K562 (cell line): ENCODE measurements around the gene TFRC. TPM values are rescaled to one million over a fixed set of nuclear protein-coding genes. Genes with fewer than 3 reads are reported as not detected.

Experiments
- CBX3 ChIP-seq, 2 experiments: IDR thresholded peaks; 1 replicate in 1 of 2; 2 replicates in 1 of 2; pipeline ENCODE4 v1.6.1; 2012; ENCODE audit warnings: inconsistent platforms in 2 of 2, low read length in 2 of 2, borderline replicate concordance in 1 of 2, control low read depth in 1 of 2
- CEBPB ChIP-seq: fragments of 450-650 bp; IDR thresholded peaks from 2 replicates; pipeline ENCODE4 v1.6.1; 2016; ENCODE audit warnings: missing genetic modification characterization, missing compliant biosample characterization
- ETS1 ChIP-seq: conservative IDR thresholded peaks from 2 replicates; pipeline ENCODE4 v1.6.1; 2011; ENCODE audit warnings: low read depth, mild to moderate bottlenecking, low read length; ENCODE audit not compliant: control insufficient read depth
- GABPB1 ChIP-seq: sonication (generic); formaldehyde crosslinking; IDR thresholded peaks from 2 replicates; pipeline ENCODE4 v1.8.0; 2022; ENCODE audit warnings: mild to moderate bottlenecking, missing genetic modification reagents
- L3MBTL2 ChIP-seq: fragments of 450-650 bp; IDR thresholded peaks from 2 replicates; pipeline ENCODE4 v1.6.1; 2016; ENCODE audit warnings: mild to moderate bottlenecking, moderate library complexity
- MAFK ChIP-seq: IDR thresholded peaks from 2 replicates; pipeline ENCODE4 v1.6.1; 2011; ENCODE audit warnings: low read length, improper control_type of control experiment
- NBN ChIP-seq: fragments of 450-650 bp; IDR thresholded peaks from 2 replicates; pipeline ENCODE4 v1.6.1; 2016; ENCODE audit warnings: low read depth, mild to moderate bottlenecking
- NR2C1 ChIP-seq, 2 experiments: fragments of 450-650 bp; IDR thresholded peaks; 2 replicates each; pipeline ENCODE4 v1.6.1; 2017; ENCODE audit warnings: mild to moderate bottlenecking in 2 of 2, antibody characterized with exemption in 1 of 2, inconsistent platforms in 1 of 2, missing compliant biosample characterization in 1 of 2, missing genetic modification characterization in 1 of 2
- PML ChIP-seq: IDR thresholded peaks from 2 replicates; pipeline ENCODE4 v1.6.1; 2012; ENCODE audit warnings: low read length, inconsistent platforms
- POLR2AphosphoS2 ChIP-seq: IDR thresholded peaks from 2 replicates; pipeline ENCODE4 v1.6.1; 2012; ENCODE audit warnings: low read length, improper control_type of control experiment
- SMARCE1 ChIP-seq: fragments of 450-650 bp; IDR thresholded peaks from 2 replicates; pipeline ENCODE4 v1.7.1; 2016; ENCODE audit warnings: mild to moderate bottlenecking
- ZBTB43 ChIP-seq: sonication (generic); formaldehyde crosslinking; IDR thresholded peaks from 2 replicates; pipeline ENCODE4 v1.8.0; 2023; ENCODE audit warnings: mild to moderate bottlenecking, missing genetic modification reagents
- ZSCAN32 ChIP-seq: fragments of 450-650 bp; formaldehyde crosslinking; IDR thresholded peaks from 2 replicates; pipeline ENCODE4 v1.4.0; 2020; ENCODE audit warnings: mild to moderate bottlenecking, moderate library complexity
- polyA plus RNA-seq, 8 experiments: library from polyadenylated mRNA; depleted of rRNA in 4 of 8; stranded (reverse) in 5 of 8; unstranded in 3 of 8; fragments of >200 nt; fragmentation: Nextera tagmentation in 2 of 8; fragmentation: Illumina TruSeq in 1 of 8; extraction: Ambion mirVana in 2 of 8; extraction: Trizol in 1 of 8; gene quantifications; 2 replicates each; pipeline versions ENCODE4 v1.2.1 to v1.2.3, GENCODE V29; 2011 to 2014; ENCODE audit warnings: inconsistent platforms in 1 of 8, missing spikeins in 1 of 8
- total RNA-seq, 7 experiments: library from RNA; depleted of rRNA in 6 of 7; stranded (reverse); fragments of >200 nt in 6 of 7; fragmentation: Illumina TruSeq in 2 of 7; extraction: Trizol in 2 of 7; gene quantifications; 2 replicates each; pipeline versions ENCODE4 v1.2.1 to v1.2.3, GENCODE V29; 2011 to 2021; ENCODE audit warnings: low replicate concordance in 1 of 7
- TF ChIP-seq, protein P1 (sequence below), 3 experiments: fragments of 200-800 bp in 1 of 3; fragments of 250-450 bp in 1 of 3; fragments of 450-650 bp in 1 of 3; sonication (Bioruptor Pico) in 1 of 3; sonication (Bioruptor generic) in 1 of 3; formaldehyde crosslinking in 1 of 3; IDR thresholded peaks; 2 replicates each; pipeline versions ENCODE4 v1.6.1 to v1.8.0; 2016 to 2022; ENCODE audit warnings: mild to moderate bottlenecking in 2 of 3, missing genetic modification characterization in 2 of 3, missing compliant biosample characterization in 1 of 3, moderate library complexity in 1 of 3

TFRC gene
- total and polyA plus RNA-seq, 9 of the 15 experiments (the other 6 are each of a cell fraction or from before 2014, with no cell fraction given) = 149 to 679 (median 332) TPM

GRCh38 chr3:196055683-196056270 is 26.1 kb downstream of the TFRC start (continued):
- TF ChIP-seq ZBTB43 (no peak), NR2C1 (IDR thresholded peaks at IDR 0.05) (no peak), NR2C1 (tag; IDR thresholded peaks at IDR 0.05) (peak; percentile 76), SMARCE1 (no peak), CBX3 (IDR thresholded peaks at IDR 0.05; ENCODE audit: borderline replicate concordance in 1 of 2, low read length in 2 of 2) (peak in 1 of 2 experiments; percentile 33; a peak in 1 of 3 replicates), GABPB1 (CRISPR knock-in tag) (peak; percentile 51; the same call in 1 of the 2 replicates), L3MBTL2 (peak; percentile 46; the same call in 1 of the 2 replicates), CEBPB (tag) (peak; percentile 100), POLR2AphosphoS2 (0 out of 2 replicates have a peak, but pooled peaks have one; percentile 65), ZSCAN32 (0 out of 2 replicates have a peak, but pooled peaks have one; percentile 36), ETS1 (no peak; the same call in 1 of the 2 replicates), NBN (no peak), MAFK (no peak), PML (peak; percentile 68; the same call in 1 of the 2 replicates)
- TF ChIP-seq, protein P1, sequence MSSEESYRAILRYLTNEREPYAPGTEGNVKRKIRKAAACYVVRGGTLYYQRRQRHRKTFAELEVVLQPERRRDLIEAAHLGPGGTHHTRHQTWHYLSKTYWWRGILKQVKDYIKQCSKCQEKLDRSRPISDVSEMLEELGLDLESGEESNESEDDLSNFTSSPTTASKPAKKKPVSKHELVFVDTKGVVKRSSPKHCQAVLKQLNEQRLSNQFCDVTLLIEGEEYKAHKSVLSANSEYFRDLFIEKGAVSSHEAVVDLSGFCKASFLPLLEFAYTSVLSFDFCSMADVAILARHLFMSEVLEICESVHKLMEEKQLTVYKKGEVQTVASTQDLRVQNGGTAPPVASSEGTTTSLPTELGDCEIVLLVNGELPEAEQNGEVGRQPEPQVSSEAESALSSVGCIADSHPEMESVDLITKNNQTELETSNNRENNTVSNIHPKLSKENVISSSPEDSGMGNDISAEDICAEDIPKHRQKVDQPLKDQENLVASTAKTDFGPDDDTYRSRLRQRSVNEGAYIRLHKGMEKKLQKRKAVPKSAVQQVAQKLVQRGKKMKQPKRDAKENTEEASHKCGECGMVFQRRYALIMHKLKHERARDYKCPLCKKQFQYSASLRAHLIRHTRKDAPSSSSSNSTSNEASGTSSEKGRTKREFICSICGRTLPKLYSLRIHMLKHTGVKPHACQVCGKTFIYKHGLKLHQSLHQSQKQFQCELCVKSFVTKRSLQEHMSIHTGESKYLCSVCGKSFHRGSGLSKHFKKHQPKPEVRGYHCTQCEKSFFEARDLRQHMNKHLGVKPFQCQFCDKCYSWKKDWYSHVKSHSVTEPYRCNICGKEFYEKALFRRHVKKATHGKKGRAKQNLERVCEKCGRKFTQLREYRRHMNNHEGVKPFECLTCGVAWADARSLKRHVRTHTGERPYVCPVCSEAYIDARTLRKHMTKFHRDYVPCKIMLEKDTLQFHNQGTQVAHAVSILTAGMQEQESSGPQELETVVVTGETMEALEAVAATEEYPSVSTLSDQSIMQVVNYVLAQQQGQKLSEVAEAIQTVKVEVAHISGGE (CRISPR knock-in tag; IDR thresholded peaks at IDR 0.05) = no peak
